ENCODE results near the gene CD96. TPM values are rescaled to one million over a fixed set of nuclear protein-coding genes. Genes with fewer than 3 reads are reported as not detected.

Gene CD96
- total RNA-seq, 6 experiments from 2014 or later: 0.31 to 1.3 (median 0.79) TPM

GRCh38 chr3:111498022-111498421 is 44.0 kb upstream of the CD96 start:
- Histone ChIP-seq H3K9me3 (no peaks in the 10 kb centered on the region), H3K4me3 (no peak overlapping the region), H3K27ac (peak overlapping the region in 2 of 3 donors; percentile 14 to 21), H3K36me3 (no peaks in the 10 kb centered on the region), H3K27me3 (no peaks in the 10 kb centered on the region), H3K4me1 (no peaks in the 10 kb centered on the region)
- WGBS (ENCODE audit: insufficient coverage, low coverage, low lambda C conversion rate, missing lambda C conversion rate): 24% methylated on average over 3 of the region's 3 CpGs
- TF ChIP-seq POLR2A (IDR thresholded peaks at IDR 0.05) (no peak), CTCF (IDR thresholded peaks at IDR 0.05) (no peak)
- peak; percentile 99 to 100 (median 99) for ATAC-seq
- peak in 2 of 3 donors; percentile 44 to 72 for DNase-seq
- intact Hi-C loops (cut with DNase I): no loop called here

GRCh38 chr3:111506435-111506834 is 35.6 kb upstream of the CD96 start:
- Histone ChIP-seq H3K27ac (no peak overlapping the region), H3K9me3 (no peaks in the 10 kb centered on the region), H3K27me3 (no peaks in the 10 kb centered on the region), H3K4me1 (no peaks in the 10 kb centered on the region), H3K36me3 (no peaks in the 10 kb centered on the region), H3K4me3 (no peak overlapping the region)
- intact Hi-C loops (cut with DNase I): no loop called here
- no peak for DNase-seq
- TF ChIP-seq POLR2A (IDR thresholded peaks at IDR 0.05) (no peak), CTCF (IDR thresholded peaks at IDR 0.05) (no peak)
- no peak for ATAC-seq
- 75% methylated on average over 1 of the region's 1 CpG for WGBS (ENCODE audit: insufficient coverage, low coverage, low lambda C conversion rate, missing lambda C conversion rate)

- no peaks in the 10 kb centered on the region for H3K9me3 ChIP-seq
- H3K36me3 ChIP-seq: no peaks in the 10 kb centered on the region
- H3K4me1 ChIP-seq: no peaks in the 10 kb centered on the region
- 94% methylated on average over 4 of the region's 4 CpGs for WGBS (ENCODE audit: insufficient coverage, low coverage, low lambda C conversion rate, missing lambda C conversion rate)
- no peak overlapping the region for H3K4me3 ChIP-seq
- no peak overlapping the region for H3K27ac ChIP-seq
- no peak for ATAC-seq
- TF ChIP-seq CTCF (IDR thresholded peaks at IDR 0.05) (no peak), POLR2A (IDR thresholded peaks at IDR 0.05) (no peak)
- intact Hi-C loops (cut with DNase I): no loop called here
- no peaks in the 10 kb centered on the region for H3K27me3 ChIP-seq
- DNase-seq: no peak
These were observed 32.7 kb upstream of the CD96 start for GRCh38 chr3:111509308-111509707.

GRCh38 chr3:111517801-111518200 is 24.2 kb upstream of the CD96 start:
- intact Hi-C loops (cut with DNase I): no loop called here
- no peak for ATAC-seq
- H3K4me1 ChIP-seq: no peaks in the 10 kb centered on the region
- H3K4me3 ChIP-seq: no peak overlapping the region
- no peaks in the 10 kb centered on the region for H3K27me3 ChIP-seq
- no peak for DNase-seq
- TF ChIP-seq POLR2A (IDR thresholded peaks at IDR 0.05): no peak
- no peak for TF ChIP-seq CTCF (IDR thresholded peaks at IDR 0.05)
- no peaks in the 10 kb centered on the region for H3K9me3 ChIP-seq
- no peaks in the 10 kb centered on the region for H3K36me3 ChIP-seq
- no peak overlapping the region for H3K27ac ChIP-seq
- WGBS (ENCODE audit: insufficient coverage, low coverage, low lambda C conversion rate, missing lambda C conversion rate): 89% methylated on average over 4 of the region's 4 CpGs

All from right lobe of liver (tissue), 6 donors.